Upper lobe of left lung (tissue), 4 donors: ENCODE results near the gene KLF13.

Experiments used
- POLR2A ChIP-seq, 4 donors: fragments of 450-650 bp; IDR thresholded peaks; one replicate each; pipeline ENCODE4 v1.5.1; 2016 to 2017; ENCODE audit warnings: antibody characterized with exemption in 4 of 4, mild to moderate bottlenecking in 2 of 4
- POLR2AphosphoS5 ChIP-seq, 2 donors: sonication (generic); formaldehyde crosslinking; IDR thresholded peaks; one replicate each; pipeline ENCODE4 v1.5.1; 2017; ENCODE audit warnings: antibody characterized with exemption in 2 of 2
- TF ChIP-seq, protein P1 (sequence below), 6 experiments: fragments of 450-650 bp in 4 of 6; fragments of 200-600 bp in 2 of 6; sonication (generic) in 2 of 6; IDR thresholded peaks; one replicate each; pipeline ENCODE4 v1.5.1; 2016 to 2019; ENCODE audit warnings: antibody characterized with exemption in 6 of 6

DNA sequence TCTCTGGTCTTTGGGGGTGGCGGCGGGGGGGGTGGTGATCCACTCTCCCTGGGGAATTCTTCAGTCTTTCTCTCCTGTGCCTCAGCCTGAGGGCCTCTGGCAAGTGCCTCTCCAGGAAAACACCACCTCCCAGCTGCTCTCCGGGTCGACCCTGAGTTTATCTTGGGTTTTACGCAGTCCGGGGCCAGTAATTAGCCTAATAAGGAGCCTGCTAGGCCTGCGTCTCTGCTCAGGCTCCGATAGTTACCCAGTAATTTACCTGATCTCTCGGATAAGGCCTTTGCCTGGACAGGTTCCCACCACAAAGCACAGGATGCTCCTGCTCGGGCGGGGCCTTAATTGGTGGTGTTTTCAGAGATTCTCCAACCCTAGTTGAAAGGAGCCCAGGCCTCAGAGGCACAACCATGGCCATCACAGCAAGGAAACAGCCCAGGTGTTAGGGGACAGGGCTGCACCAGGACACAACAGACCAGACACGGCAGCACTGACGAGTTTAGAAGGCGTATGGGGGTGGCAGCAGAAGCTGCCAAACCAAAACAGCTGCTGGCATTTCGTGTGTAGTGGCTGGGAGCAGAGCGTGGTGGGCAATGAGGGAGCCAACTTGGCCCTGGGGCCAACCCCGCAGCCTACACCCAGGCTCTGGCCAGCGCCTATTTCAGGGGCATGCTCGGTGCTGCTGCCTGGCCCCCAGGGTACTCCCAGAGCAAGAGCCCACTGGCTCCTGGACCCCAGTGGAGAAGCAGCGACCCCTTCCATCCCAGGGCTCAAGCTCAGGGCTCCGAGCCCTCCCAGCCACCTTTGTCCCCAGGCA, 71.4 kb downstream of the KLF13 start:
- TF ChIP-seq, protein P1, sequence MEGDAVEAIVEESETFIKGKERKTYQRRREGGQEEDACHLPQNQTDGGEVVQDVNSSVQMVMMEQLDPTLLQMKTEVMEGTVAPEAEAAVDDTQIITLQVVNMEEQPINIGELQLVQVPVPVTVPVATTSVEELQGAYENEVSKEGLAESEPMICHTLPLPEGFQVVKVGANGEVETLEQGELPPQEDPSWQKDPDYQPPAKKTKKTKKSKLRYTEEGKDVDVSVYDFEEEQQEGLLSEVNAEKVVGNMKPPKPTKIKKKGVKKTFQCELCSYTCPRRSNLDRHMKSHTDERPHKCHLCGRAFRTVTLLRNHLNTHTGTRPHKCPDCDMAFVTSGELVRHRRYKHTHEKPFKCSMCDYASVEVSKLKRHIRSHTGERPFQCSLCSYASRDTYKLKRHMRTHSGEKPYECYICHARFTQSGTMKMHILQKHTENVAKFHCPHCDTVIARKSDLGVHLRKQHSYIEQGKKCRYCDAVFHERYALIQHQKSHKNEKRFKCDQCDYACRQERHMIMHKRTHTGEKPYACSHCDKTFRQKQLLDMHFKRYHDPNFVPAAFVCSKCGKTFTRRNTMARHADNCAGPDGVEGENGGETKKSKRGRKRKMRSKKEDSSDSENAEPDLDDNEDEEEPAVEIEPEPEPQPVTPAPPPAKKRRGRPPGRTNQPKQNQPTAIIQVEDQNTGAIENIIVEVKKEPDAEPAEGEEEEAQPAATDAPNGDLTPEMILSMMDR (IDR thresholded peaks at IDR 0.05) = no peak
- TF ChIP-seq POLR2AphosphoS5 (IDR thresholded peaks at IDR 0.05) = no peak
- no peak for TF ChIP-seq POLR2A (IDR thresholded peaks at IDR 0.05)
